Liver (tissue), 3 donors: ENCODE data around the gene SLC26A4.

Experiments
- CTCF ChIP-seq: fragments of 150-350 bp; IDR thresholded peaks from 2 replicates; pipeline ENCODE4 v1.5.1; 2017; ENCODE audit warnings: improper control_type of control experiment, low read depth, low read length; ENCODE audit not compliant: missing input control
- GABPA ChIP-seq, 2 donors: IDR thresholded peaks in 1 of 2; conservative IDR thresholded peaks in 1 of 2; 2 replicates each; pipeline ENCODE4 v1.6.1; 2016; ENCODE audit warnings: antibody characterized with exemption in 2 of 2, mild to moderate bottlenecking in 1 of 2, moderate library complexity in 1 of 2
- HNF4A ChIP-seq, 2 donors: conservative IDR thresholded peaks; 2 replicates each; pipeline ENCODE4 v1.6.1; 2016; ENCODE audit warnings: antibody characterized with exemption in 2 of 2, mild to moderate bottlenecking in 2 of 2
- HNF4G ChIP-seq: IDR thresholded peaks from 2 replicates; pipeline ENCODE4 v1.6.1; 2016; ENCODE audit warnings: antibody characterized with exemption
- SP1 ChIP-seq: IDR thresholded peaks from 2 replicates; pipeline ENCODE4 v1.6.1; 2018; ENCODE audit warnings: antibody characterized with exemption, mild to moderate bottlenecking
- YY1 ChIP-seq: IDR thresholded peaks from 2 replicates; pipeline ENCODE4 v1.6.1; 2016; ENCODE audit warnings: antibody characterized with exemption, mild to moderate bottlenecking
- TF ChIP-seq, protein P1 (sequence below): IDR thresholded peaks from 2 replicates; pipeline ENCODE4 v1.6.1; 2016; ENCODE audit warnings: antibody characterized with exemption, mild to moderate bottlenecking
- donor health status: healthy.
- donor health status: healthy.

- no peak for TF ChIP-seq CTCF
- no peak for TF ChIP-seq HNF4A (conservative IDR thresholded peaks at IDR 0.05)
- TF ChIP-seq GABPA (IDR thresholded peaks at IDR 0.05 in 1 of 2, conservative IDR thresholded peaks at IDR 0.05 in 1 of 2), result no peak
- TF ChIP-seq, protein P1, sequence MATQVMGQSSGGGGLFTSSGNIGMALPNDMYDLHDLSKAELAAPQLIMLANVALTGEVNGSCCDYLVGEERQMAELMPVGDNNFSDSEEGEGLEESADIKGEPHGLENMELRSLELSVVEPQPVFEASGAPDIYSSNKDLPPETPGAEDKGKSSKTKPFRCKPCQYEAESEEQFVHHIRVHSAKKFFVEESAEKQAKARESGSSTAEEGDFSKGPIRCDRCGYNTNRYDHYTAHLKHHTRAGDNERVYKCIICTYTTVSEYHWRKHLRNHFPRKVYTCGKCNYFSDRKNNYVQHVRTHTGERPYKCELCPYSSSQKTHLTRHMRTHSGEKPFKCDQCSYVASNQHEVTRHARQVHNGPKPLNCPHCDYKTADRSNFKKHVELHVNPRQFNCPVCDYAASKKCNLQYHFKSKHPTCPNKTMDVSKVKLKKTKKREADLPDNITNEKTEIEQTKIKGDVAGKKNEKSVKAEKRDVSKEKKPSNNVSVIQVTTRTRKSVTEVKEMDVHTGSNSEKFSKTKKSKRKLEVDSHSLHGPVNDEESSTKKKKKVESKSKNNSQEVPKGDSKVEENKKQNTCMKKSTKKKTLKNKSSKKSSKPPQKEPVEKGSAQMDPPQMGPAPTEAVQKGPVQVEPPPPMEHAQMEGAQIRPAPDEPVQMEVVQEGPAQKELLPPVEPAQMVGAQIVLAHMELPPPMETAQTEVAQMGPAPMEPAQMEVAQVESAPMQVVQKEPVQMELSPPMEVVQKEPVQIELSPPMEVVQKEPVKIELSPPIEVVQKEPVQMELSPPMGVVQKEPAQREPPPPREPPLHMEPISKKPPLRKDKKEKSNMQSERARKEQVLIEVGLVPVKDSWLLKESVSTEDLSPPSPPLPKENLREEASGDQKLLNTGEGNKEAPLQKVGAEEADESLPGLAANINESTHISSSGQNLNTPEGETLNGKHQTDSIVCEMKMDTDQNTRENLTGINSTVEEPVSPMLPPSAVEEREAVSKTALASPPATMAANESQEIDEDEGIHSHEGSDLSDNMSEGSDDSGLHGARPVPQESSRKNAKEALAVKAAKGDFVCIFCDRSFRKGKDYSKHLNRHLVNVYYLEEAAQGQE, result no peak
- no peak for TF ChIP-seq SP1
- TF ChIP-seq HNF4G, result no peak
- TF ChIP-seq YY1, result no peak
Observed at GRCh38 chr7:107613948-107614347, 46.7 kb upstream of the SLC26A4 start.
